CD14-positive monocyte (primary cell): ENCODE results near the gene FAP. TPM values are rescaled to one million over a fixed set of nuclear protein-coding genes. Genes with fewer than 3 reads are reported as not detected.

Source experiments
- DNase-seq, 3 donors: peaks; one replicate each; pipeline ENCODE4 v3.0.0-alpha.2; 2011 to 2022
- H2AFZ ChIP-seq: 2 replicates; pipeline ENCODE4 v1.6.0; 2012; ENCODE audit warnings: mild to moderate bottlenecking, low read depth, low read length, inconsistent platforms; ENCODE audit not compliant: insufficient read depth, poor library complexity, severe bottlenecking
- H3K27ac ChIP-seq, 2 donors: 1 replicate in 1 of 2; 2 replicates in 1 of 2; pipeline ENCODE4 v1.5.1; 2012 to 2013; ENCODE audit warnings: low read length in 2 of 2, control low read depth in 1 of 2, inconsistent platforms in 1 of 2, low read depth in 1 of 2, mild to moderate bottlenecking in 1 of 2
- H3K27me3 ChIP-seq, 2 donors: one replicate each; pipeline versions ENCODE4 v1.6.0 to v1.6.1; 2011 to 2013; ENCODE audit warnings: low read length in 2 of 2; ENCODE audit not compliant: control insufficient read depth in 2 of 2, insufficient read depth in 2 of 2
- H3K36me3 ChIP-seq, 2 donors: replicated peaks in 1 of 2; 1 replicate in 1 of 2; 2 replicates in 1 of 2; pipeline versions ENCODE4 v1.5.1 to v1.6.1; 2012 to 2013; ENCODE audit warnings: low read length in 2 of 2, control low read depth in 1 of 2, inconsistent platforms in 1 of 2, mild to moderate bottlenecking in 1 of 2; ENCODE audit not compliant: insufficient read depth in 2 of 2, control insufficient read depth in 1 of 2
- H3K4me1 ChIP-seq, 2 donors: 1 replicate in 1 of 2; 2 replicates in 1 of 2; pipeline versions ENCODE4 v1.5.1 to v1.6.1; 2012 to 2013; ENCODE audit warnings: low read length in 2 of 2, control low read depth in 1 of 2, inconsistent platforms in 1 of 2, mild to moderate bottlenecking in 1 of 2, moderate library complexity in 1 of 2; ENCODE audit not compliant: insufficient read depth in 2 of 2, control insufficient read depth in 1 of 2
- H3K4me2 ChIP-seq: replicated peaks from 2 replicates; pipeline ENCODE3; 2012; ENCODE audit warnings: low read length, moderate library complexity, mild to moderate bottlenecking; ENCODE audit not compliant: poor library complexity, severe bottlenecking; ENCODE audit errors: extremely low read depth
- H3K4me3 ChIP-seq, 3 experiments: fragments of 200-600 bp in 1 of 3; sonication (generic) in 1 of 3; replicated peaks in 1 of 3; 1 replicate in 2 of 3; 2 replicates in 1 of 3; pipeline ENCODE4 v1.5.1; 2011 to 2013; ENCODE audit warnings: low read length in 3 of 3, mild to moderate bottlenecking in 3 of 3, control low read depth in 2 of 3, low read depth in 2 of 3, inconsistent platforms in 1 of 3, moderate library complexity in 1 of 3
- H3K79me2 ChIP-seq: 2 replicates; pipeline ENCODE4 v1.6.0; 2012; ENCODE audit warnings: mild to moderate bottlenecking, control low read depth, inconsistent platforms, low read length, moderate library complexity; ENCODE audit not compliant: insufficient read depth
- H3K9ac ChIP-seq: 2 replicates; pipeline ENCODE4 v1.6.0; 2017; ENCODE audit warnings: low read length, mild to moderate bottlenecking; ENCODE audit not compliant: insufficient read depth, poor library complexity, severe bottlenecking
- H3K9me3 ChIP-seq, 2 donors: replicated peaks in 1 of 2; 1 replicate in 1 of 2; 2 replicates in 1 of 2; pipeline versions ENCODE4 v1.5.1 to v1.6.1; 2012 to 2013; ENCODE audit warnings: low read length in 2 of 2, control low read depth in 1 of 2; ENCODE audit not compliant: control insufficient read depth in 1 of 2, insufficient read depth in 1 of 2
- H4K20me1 ChIP-seq: 2 replicates; pipeline ENCODE4 v1.6.0; 2012; ENCODE audit warnings: mild to moderate bottlenecking, low read length, control low read depth, moderate library complexity; ENCODE audit not compliant: insufficient read depth
- H3K27ac Mint-ChIP-seq, 7 donors: one replicate each; pipeline ENCODE4 v1.8.0; 2020; ENCODE audit warnings: mild to moderate bottlenecking in 7 of 7, mixed read lengths in 7 of 7, moderate library complexity in 6 of 7, inconsistent platforms in 2 of 7
- H3K27me3 Mint-ChIP-seq, 3 donors: one replicate each; pipeline ENCODE4 v1.8.0; 2021 to 2022; ENCODE audit warnings: low read depth in 3 of 3, mild to moderate bottlenecking in 3 of 3, mixed read lengths in 3 of 3, moderate library complexity in 3 of 3, inconsistent platforms in 1 of 3
- H3K36me3 Mint-ChIP-seq, 2 donors: one replicate each; pipeline ENCODE4 v1.8.0; 2020; ENCODE audit warnings: mixed read lengths in 2 of 2, inconsistent platforms in 1 of 2, mild to moderate bottlenecking in 1 of 2
- H3K4me1 Mint-ChIP-seq: one replicate; pipeline ENCODE4 v1.8.0; 2020; ENCODE audit warnings: mild to moderate bottlenecking, mixed read lengths
- H3K4me3 Mint-ChIP-seq, 2 donors: one replicate each; pipeline ENCODE4 v1.8.0; 2020; ENCODE audit warnings: mild to moderate bottlenecking in 2 of 2, mixed read lengths in 2 of 2, moderate library complexity in 1 of 2
- H3K9me3 Mint-ChIP-seq, 7 donors: one replicate each; pipeline ENCODE4 v1.8.0; 2020 to 2022; ENCODE audit warnings: mixed read lengths in 7 of 7, mild to moderate bottlenecking in 6 of 7, moderate library complexity in 6 of 7, inconsistent platforms in 2 of 7
- WGBS: methylation state at CpG from one replicate; pipeline ENCODE4 v1.1.5; 2013; ENCODE audit warnings: missing lambda C conversion rate; ENCODE audit not compliant: insufficient coverage; 5-methylcytosine and 5-hydroxymethylcytosine counted together
- intact Hi-C, 2 donors: fragments of 100-400 bp; cut with micrococcal nuclease; formaldehyde crosslinking; loops; one replicate each; pipeline versions ENCODE4 v1.15.0 to v1.15.1; 2023
- polyA plus RNA-seq, 3 donors: library from polyadenylated mRNA; depleted of rRNA in 1 of 3; unstranded in 2 of 3; stranded (reverse) in 1 of 3; fragments of 300-500 nt in 2 of 3; fragments of >200 nt in 1 of 3; fragmentation: Illumina TruSeq in 2 of 3; gene quantifications; 1 replicate in 2 of 3; 2 replicates in 1 of 3; pipeline ENCODE4 v1.2.3, GENCODE V29; 2012 to 2021
- TF ChIP-seq, protein P1 (sequence below): fragments of 200-600 bp; IDR thresholded peaks from one replicate; pipeline ENCODE4 v1.8.0; 2022; ENCODE audit warnings: antibody characterized with exemption, mild to moderate bottlenecking

FAP gene
- polyA plus RNA-seq, 3 donors = not detected

DNA sequence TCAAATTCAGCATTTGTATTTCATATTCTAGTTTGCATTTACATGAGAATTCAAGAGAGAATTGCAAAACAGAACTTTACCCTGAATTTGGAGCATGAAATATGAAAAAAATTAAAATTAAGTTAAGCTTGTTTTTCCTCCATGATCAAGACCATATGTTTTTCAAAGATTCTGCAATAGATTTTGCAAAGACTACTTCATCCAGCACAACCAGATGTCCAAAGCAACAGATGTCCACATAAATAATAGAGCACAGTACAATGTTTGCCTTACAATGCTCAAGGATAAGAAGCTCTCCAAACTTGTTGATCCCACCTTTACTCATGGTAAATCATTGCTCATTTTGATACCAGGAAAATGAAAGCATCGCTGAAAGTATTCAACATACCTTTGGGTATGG, 25.6 kb downstream of the FAP start:
- Histone ChIP-seq H2AFZ (no peak overlapping the region), H3K27ac (no peak overlapping the region), H3K4me3 (no peak overlapping the region), H3K9me3 (no peaks in the 10 kb centered on the region), H3K79me2 (no peaks in the 10 kb centered on the region), H3K4me2 (no peak overlapping the region), H4K20me1 (no peaks in the 10 kb centered on the region), H3K27me3 (no peaks in the 10 kb centered on the region), H3K9ac (no peak overlapping the region), H3K4me1 (peaks cover 0 to 4% of the 10 kb centered on the region in 2 donors), H3K36me3 (no peaks in the 10 kb centered on the region)
- WGBS = 100% methylated on average over 1 of the region's 1 CpG
- H3K36me3 Mint-ChIP-seq = no peaks in the 10 kb centered on the region
- no peaks in the 10 kb centered on the region for H3K9me3 Mint-ChIP-seq
- intact Hi-C loops = no loop called here
- TF ChIP-seq, protein P1, sequence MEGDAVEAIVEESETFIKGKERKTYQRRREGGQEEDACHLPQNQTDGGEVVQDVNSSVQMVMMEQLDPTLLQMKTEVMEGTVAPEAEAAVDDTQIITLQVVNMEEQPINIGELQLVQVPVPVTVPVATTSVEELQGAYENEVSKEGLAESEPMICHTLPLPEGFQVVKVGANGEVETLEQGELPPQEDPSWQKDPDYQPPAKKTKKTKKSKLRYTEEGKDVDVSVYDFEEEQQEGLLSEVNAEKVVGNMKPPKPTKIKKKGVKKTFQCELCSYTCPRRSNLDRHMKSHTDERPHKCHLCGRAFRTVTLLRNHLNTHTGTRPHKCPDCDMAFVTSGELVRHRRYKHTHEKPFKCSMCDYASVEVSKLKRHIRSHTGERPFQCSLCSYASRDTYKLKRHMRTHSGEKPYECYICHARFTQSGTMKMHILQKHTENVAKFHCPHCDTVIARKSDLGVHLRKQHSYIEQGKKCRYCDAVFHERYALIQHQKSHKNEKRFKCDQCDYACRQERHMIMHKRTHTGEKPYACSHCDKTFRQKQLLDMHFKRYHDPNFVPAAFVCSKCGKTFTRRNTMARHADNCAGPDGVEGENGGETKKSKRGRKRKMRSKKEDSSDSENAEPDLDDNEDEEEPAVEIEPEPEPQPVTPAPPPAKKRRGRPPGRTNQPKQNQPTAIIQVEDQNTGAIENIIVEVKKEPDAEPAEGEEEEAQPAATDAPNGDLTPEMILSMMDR = no peak
- no peak for DNase-seq
- peaks cover 7% of the 10 kb centered on the region for H3K4me1 Mint-ChIP-seq
- H3K27me3 Mint-ChIP-seq = no peaks in the 10 kb centered on the region
- H3K27ac Mint-ChIP-seq = no peak overlapping the region
- no peak overlapping the region for H3K4me3 Mint-ChIP-seq

DNA sequence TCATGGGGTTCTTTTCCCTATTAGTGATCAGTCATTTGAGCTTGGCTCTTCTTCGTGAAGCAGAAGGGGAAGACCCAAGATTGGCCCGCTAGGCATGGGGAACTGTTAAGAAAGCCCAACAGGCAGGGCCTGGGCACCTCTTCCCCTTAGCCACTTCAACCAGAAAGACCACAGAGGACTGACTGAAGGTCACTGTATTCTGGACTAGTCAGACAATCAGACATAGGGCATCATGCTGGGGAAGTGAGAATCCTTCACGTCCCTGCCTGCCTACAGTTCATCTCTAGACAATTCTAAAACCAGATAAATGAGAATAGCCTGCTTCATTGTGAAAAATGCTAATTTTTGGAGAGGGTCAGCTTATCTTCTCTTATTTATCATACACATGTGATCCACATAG, 28.1 kb downstream of the FAP start:
- H3K79me2 ChIP-seq = no peaks in the 10 kb centered on the region
- H3K4me1 ChIP-seq = no peaks in the 10 kb centered on the region
- H3K4me3 Mint-ChIP-seq = no peak overlapping the region
- no peaks in the 10 kb centered on the region for H3K27me3 Mint-ChIP-seq
- H3K4me3 ChIP-seq = no peak overlapping the region
- H3K27ac ChIP-seq = no peak overlapping the region
- no peaks in the 10 kb centered on the region for H3K9me3 Mint-ChIP-seq
- H3K4me1 Mint-ChIP-seq = no peaks in the 10 kb centered on the region
- H3K27me3 ChIP-seq = no peaks in the 10 kb centered on the region
- H3K9ac ChIP-seq = no peak overlapping the region
- intact Hi-C loops = no loop called here
- H3K36me3 ChIP-seq = no peaks in the 10 kb centered on the region
- no peak for DNase-seq
- TF ChIP-seq, protein P1 = no peak
- WGBS = 67% methylated on average over 1 of the region's 3 CpGs
- H3K27ac Mint-ChIP-seq = no peak overlapping the region
- H2AFZ ChIP-seq = no peak overlapping the region
- H4K20me1 ChIP-seq = no peaks in the 10 kb centered on the region
- H3K9me3 ChIP-seq = no peaks in the 10 kb centered on the region
- no peak overlapping the region for H3K4me2 ChIP-seq
- H3K36me3 Mint-ChIP-seq = no peaks in the 10 kb centered on the region
